Activated CD4-positive, alpha-beta T cell treated with anti-CD3 and anti-CD28 coated beads, Interleukin-2, amount 50 U/mL, for 16 hours (primary cell): ENCODE data around the gene DGKD.
A peak's percentile ranks its signal among the peaks of the same experiment; 100 is the strongest.

Experiments used
- DNase-seq: peaks from one replicate; pipeline ENCODE4 v3.0.0-alpha.2; 2020

Gene DGKD

GRCh38 chr2:233481368-233482142, 127.3 kb downstream of the DGKD start:
- no peak for DNase-seq

- DNase-seq = no peak
Observed at GRCh38 chr2:233482616-233483015, 128.3 kb downstream of the DGKD start.

GRCh38 chr2:233485726-233486125, 131.4 kb downstream of the DGKD start:
- DNase-seq = no peak

GRCh38 chr2:233486357-233486756, 132.1 kb downstream of the DGKD start:
- no peak for DNase-seq

- no peak for DNase-seq
Observed at GRCh38 chr2:233486778-233487552, 132.7 kb downstream of the DGKD start.

GRCh38 chr2:233487748-233488345, 133.6 kb downstream of the DGKD start:
- DNase-seq = no peak

- DNase-seq = no peak
Observed at GRCh38 chr2:233489143-233489542, 134.8 kb downstream of the DGKD start.

GRCh38 chr2:233489666-233490065, 135.4 kb downstream of the DGKD start:
- DNase-seq = no peak

- no peak for DNase-seq
Observed at GRCh38 chr2:233490831-233491230, 136.5 kb downstream of the DGKD start.

GRCh38 chr2:233491326-233491725, 137.0 kb downstream of the DGKD start:
- no peak for DNase-seq

- DNase-seq = no peak
Observed at GRCh38 chr2:233492078-233492477, 137.8 kb downstream of the DGKD start.

GRCh38 chr2:233492751-233493150, 138.5 kb downstream of the DGKD start:
- DNase-seq = no peak

- DNase-seq = no peak
Observed at GRCh38 chr2:233495503-233496496, 141.5 kb downstream of the DGKD start.

- DNase-seq = no peak
Observed at GRCh38 chr2:233497692-233498091, 143.4 kb downstream of the DGKD start.

- no peak for DNase-seq
Observed at GRCh38 chr2:233498126-233498525, 143.8 kb downstream of the DGKD start.

- DNase-seq = no peak
Observed at GRCh38 chr2:233499928-233500327, 145.6 kb downstream of the DGKD start.

GRCh38 chr2:233501198-233502076, 147.1 kb downstream of the DGKD start:
- peak; percentile 73 for DNase-seq

GRCh38 chr2:233503481-233503880, 149.2 kb downstream of the DGKD start:
- no peak for DNase-seq

GRCh38 chr2:233503947-233504637, 149.8 kb downstream of the DGKD start:
- peak; percentile 11 for DNase-seq

GRCh38 chr2:233513953-233514655, 159.8 kb downstream of the DGKD start:
- no peak for DNase-seq
